AG08395 (cell line): ENCODE results near the gene TUBA1B.
A peak's percentile ranks its signal among the peaks of the same experiment; 100 is the strongest.

Experiments
- DNase-seq: peaks from one replicate; pipeline ENCODE4 v3.0.0; 2012; ENCODE audit warnings: mixed read lengths, low spot score

The TUBA1B gene

GRCh38 chr12:49089821-49090773 is 41.1 kb downstream of the TUBA1B start:
- DNase-seq, result peak; percentile 41

- no peak for DNase-seq
Measured at GRCh38 chr12:49088932-49089330, 42.3 kb downstream of the TUBA1B start.

- peak; percentile 88 for DNase-seq
Measured at GRCh38 chr12:49088150-49088931, 42.9 kb downstream of the TUBA1B start.

- DNase-seq, result no peak
Measured at GRCh38 chr12:49086116-49086515, 45.1 kb downstream of the TUBA1B start.

- no peak for DNase-seq
Measured at GRCh38 chr12:49084438-49084837, 46.8 kb downstream of the TUBA1B start.

GRCh38 chr12:49079793-49080192 is 51.4 kb downstream of the TUBA1B start:
- DNase-seq, result no peak
